Measurements from ENCODE around the gene FAM76A.

DNA sequence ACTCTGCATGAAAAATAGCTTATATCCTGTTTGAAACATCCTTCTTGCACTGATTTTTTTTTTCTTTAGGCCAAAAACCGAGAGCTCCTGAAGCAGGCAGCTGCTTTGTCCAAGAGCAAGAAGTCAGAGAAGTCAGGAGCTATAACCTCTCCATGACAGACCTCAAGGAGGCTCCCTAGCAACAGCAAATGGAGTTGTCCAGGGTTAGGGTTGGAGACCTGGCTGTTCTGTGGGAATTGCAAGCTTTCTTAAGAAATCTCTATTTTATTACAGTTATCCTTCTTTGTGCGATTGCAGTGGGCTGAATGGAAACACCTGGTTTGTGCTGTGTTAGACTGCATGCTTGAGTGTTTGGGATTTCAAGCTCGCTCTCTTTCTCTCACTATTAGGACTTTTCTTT lies 34.7 kb downstream of the FAM76A start:
- no peak for TF ChIP-seq POLR2AphosphoS5 (IDR thresholded peaks at IDR 0.05)
- TF ChIP-seq, protein P1, sequence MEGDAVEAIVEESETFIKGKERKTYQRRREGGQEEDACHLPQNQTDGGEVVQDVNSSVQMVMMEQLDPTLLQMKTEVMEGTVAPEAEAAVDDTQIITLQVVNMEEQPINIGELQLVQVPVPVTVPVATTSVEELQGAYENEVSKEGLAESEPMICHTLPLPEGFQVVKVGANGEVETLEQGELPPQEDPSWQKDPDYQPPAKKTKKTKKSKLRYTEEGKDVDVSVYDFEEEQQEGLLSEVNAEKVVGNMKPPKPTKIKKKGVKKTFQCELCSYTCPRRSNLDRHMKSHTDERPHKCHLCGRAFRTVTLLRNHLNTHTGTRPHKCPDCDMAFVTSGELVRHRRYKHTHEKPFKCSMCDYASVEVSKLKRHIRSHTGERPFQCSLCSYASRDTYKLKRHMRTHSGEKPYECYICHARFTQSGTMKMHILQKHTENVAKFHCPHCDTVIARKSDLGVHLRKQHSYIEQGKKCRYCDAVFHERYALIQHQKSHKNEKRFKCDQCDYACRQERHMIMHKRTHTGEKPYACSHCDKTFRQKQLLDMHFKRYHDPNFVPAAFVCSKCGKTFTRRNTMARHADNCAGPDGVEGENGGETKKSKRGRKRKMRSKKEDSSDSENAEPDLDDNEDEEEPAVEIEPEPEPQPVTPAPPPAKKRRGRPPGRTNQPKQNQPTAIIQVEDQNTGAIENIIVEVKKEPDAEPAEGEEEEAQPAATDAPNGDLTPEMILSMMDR (IDR thresholded peaks at IDR 0.05), result no peak

All from prostate gland (tissue), 2 donors.